Lower leg skin (tissue), 4 donors: ENCODE data around the gene AP1S2. TPM values are rescaled to one million over a fixed set of nuclear protein-coding genes. Genes with fewer than 3 reads are reported as not detected.

ENCODE experiments used
- DNase-seq, 2 donors: peaks; one replicate each; pipeline ENCODE4 v3.0.0-alpha.2; 2019; ENCODE audit warnings: low spot score in 2 of 2
- H3K4me3 ChIP-seq: fragments of 200-600 bp; sonication (generic); 2 replicates; pipeline ENCODE4 v1.5.1; 2017; ENCODE audit warnings: mild to moderate bottlenecking, low read depth; ENCODE audit not compliant: poor library complexity, severe bottlenecking
- CTCF ChIP-seq, 3 donors: fragments of 450-650 bp; IDR thresholded peaks; one replicate each; pipeline ENCODE4 v1.5.1; 2016; ENCODE audit warnings: antibody characterized with exemption in 3 of 3, mild to moderate bottlenecking in 3 of 3, moderate library complexity in 2 of 3
- POLR2A ChIP-seq, 2 donors: fragments of 450-650 bp; IDR thresholded peaks; one replicate each; pipeline ENCODE4 v1.6.1; 2016 to 2017; ENCODE audit warnings: antibody characterized with exemption in 2 of 2, mild to moderate bottlenecking in 1 of 2, moderate library complexity in 1 of 2
- WGBS, 2 donors: methylation state at CpG; one replicate each; pipeline ENCODE4 v1.1.5; 2018; 5-methylcytosine and 5-hydroxymethylcytosine counted together
- intact Hi-C: fragments of 100-400 bp; cut with DNase I; formaldehyde crosslinking; loops from one replicate; pipeline ENCODE4 v1.15.0; 2023; ENCODE audit warnings: low total_unique reads
- total RNA-seq, 4 donors: library from RNA; depleted of rRNA; stranded (reverse); fragments of >200 nt; gene quantifications; one replicate each; pipeline ENCODE4 v1.1.0, GENCODE V29; 2016

AP1S2 gene
- total RNA-seq: 10 to 100 TPM; 18.5 to 43.7 (median 31.4) TPM

DNA sequence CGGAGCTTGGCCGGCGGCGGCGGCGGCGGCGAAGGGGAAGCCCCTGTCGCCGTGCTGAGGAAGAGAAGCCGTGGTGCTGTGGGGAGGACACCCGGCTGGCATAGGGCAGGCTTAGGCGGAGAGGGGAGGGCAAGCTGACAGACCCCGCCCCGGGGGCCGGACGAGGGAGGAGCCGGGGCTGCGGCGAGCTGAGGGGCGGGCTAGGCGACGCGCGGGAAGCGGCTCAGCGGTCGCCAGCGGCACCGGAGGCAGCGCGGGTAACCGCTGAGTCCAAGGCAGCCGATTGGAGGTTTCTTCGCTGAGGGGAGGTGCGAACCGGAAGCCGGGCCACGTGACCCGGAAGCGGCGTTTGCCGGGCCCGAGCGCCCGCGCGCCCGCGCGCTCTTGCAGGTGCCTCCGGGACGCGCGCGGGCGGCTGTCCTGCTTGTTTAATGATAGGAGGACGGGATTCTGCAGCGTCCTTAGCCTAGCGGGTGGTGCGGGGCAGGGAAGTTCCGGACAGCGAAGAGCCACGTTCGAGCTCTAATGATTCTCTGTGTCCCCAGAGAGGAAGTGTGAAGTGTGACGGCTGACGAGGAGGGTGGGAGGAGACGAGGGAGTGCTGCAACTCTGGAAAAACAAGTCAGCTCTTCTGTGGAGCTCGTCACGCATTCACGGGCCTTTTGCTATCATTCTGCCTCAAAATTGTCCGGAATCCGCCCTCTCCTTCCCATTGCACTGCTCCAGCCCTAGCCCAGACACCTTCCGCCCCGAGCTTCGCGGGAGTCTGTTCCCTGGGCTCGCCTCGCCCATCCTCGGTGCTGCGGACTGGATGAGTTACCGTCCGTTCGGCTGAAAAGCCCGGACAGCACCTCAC, at the start of gene AP1S2:
Gene AP1S2 (minus strand): TSS at position 102 of the 856 bp plus-strand sequence. CDS start 2,289 bp downstream, outside the sequence.
- WGBS, 2 donors: 0% methylated on average over 36 to 64 of the region's 85 CpGs
- peak within 1 kb of the TSS; percentile 52 for H3K4me3 ChIP-seq
- peak; percentile 85 to 98 for DNase-seq
- TF ChIP-seq CTCF (IDR thresholded peaks at IDR 0.05) (no peak), POLR2A (IDR thresholded peaks at IDR 0.05) (peak in 1 of 2 donors; percentile 47)
- intact Hi-C loops: loop anchor here (10.0 kb wide), 1 partner anchor 860 kb away; the partner anchor contains the start of genes CTPS2 and SYAP1

DNA sequence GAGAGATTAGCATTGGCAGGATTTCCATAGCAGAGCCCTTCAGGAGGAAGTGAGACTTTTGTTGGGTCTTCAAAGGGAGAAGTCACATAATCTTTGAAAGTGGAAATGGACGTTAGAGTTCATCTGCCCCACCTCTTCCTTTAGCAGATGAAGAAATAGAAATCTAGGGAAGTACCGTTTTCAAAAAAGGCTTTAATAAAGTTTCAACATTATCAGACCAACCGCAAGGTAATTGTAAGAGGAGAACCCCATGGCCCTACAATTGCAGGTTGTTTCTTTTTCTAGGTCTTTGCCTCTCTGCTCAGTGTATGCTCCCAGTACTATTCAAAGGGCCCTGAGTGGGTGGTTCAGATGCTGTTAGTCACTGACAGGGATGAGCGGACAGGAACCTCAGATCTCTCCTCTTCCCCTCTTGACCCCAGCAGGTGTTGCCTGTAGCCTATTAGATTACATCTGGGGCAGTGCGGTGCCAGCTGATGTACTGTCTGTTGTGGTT, 48.6 kb upstream of the AP1S2 start:
- no peak for DNase-seq
- WGBS, 2 donors: 59 to 60% methylated on average over 5 of the region's 5 CpGs
- H3K4me3 ChIP-seq: no peak overlapping the region
- intact Hi-C loops: no loop called here
- TF ChIP-seq POLR2A (IDR thresholded peaks at IDR 0.05): no peak
- TF ChIP-seq CTCF (IDR thresholded peaks at IDR 0.05): no peak

GRCh38 chrX:15895334-15895733, 40.7 kb upstream of the AP1S2 start:
- TF ChIP-seq CTCF (IDR thresholded peaks at IDR 0.05): no peak
- TF ChIP-seq POLR2A (IDR thresholded peaks at IDR 0.05): no peak
- intact Hi-C loops: no loop called here
- DNase-seq: no peak
- H3K4me3 ChIP-seq: no peak overlapping the region
- WGBS, 2 donors: 86% methylated on average over 4 of the region's 4 CpGs

GRCh38 chrX:15894724-15895123, 40.1 kb upstream of the AP1S2 start:
- no peak overlapping the region for H3K4me3 ChIP-seq
- WGBS, 2 donors: 71 to 72% methylated on average over 3 of the region's 3 CpGs
- DNase-seq: no peak
- intact Hi-C loops: no loop called here
- TF ChIP-seq POLR2A (IDR thresholded peaks at IDR 0.05): no peak
- TF ChIP-seq CTCF (IDR thresholded peaks at IDR 0.05): no peak

- 94 to 96% methylated on average over 2 of the region's 2 CpGs for WGBS, 2 donors
- H3K4me3 ChIP-seq: no peak overlapping the region
- DNase-seq: no peak
- intact Hi-C loops: no loop called here
- TF ChIP-seq CTCF (IDR thresholded peaks at IDR 0.05) (no peak), POLR2A (IDR thresholded peaks at IDR 0.05) (no peak)
Observed at GRCh38 chrX:15890463-15890862, 35.9 kb upstream of the AP1S2 start.
